GM18507 (cell line): ENCODE data around the gene PPP2R5E.
"Not testable (repeated sequence)": the region's sequence is repeated elsewhere in the genome, so short reads cannot be mapped to it uniquely, and the experiment has no call there.

Experiments
- DNase-seq: peaks from one replicate; pipeline ENCODE4 v3.0.0; 2011; ENCODE audit warnings: low read depth; ENCODE audit not compliant: insufficient read length; ENCODE audit errors: extremely low spot score
- FAIRE-seq: peaks from 2 replicates; lab custom pipeline; 2011; peaks lifted over from hg19 to GRCh38; lab: Jason Lieb, UNC

PPP2R5E gene

DNA sequence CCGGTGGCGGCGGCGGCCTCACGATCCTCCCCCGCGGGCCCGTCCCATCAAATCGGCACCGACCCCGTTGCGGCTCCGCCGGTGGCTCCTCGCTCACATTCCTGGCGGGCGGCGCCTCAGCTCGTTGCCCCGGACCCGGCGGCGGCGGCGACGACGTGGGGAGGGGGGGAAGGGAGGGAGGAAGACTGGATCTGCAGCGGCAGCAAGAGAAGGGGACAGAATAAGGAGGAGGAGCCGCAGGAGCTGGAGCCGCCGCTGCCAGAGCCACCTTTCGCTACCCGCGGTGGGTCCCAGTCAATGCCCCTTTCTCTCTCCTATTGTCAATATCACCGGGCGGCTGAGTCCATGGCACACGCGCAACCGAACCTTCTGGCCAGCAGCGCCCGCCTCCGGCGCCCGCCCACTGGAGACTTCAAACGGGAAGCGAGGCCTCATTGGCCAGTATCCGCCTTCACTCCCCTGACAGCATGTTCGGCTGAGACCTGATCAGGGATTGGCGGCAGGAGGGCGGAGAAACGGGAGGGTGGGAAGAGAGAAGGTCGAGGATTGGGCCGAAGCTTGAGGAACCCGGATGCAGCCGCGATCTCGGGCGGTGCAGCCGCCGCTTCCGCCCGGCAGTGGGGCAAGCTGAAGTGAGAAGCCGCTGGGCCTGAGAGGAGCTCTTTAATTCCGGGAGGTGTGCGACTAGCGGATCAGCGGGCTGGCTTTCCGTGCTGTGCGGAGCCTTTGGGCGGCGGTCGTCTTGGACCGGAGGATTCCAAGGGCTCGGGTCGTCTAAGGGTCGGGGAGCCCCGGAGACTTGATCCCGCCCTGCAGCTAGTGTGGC is at the start of gene PPP2R5E:
Gene PPP2R5E, minus strand, starts transcription at position 378 of the 826 bp plus-strand sequence. CDS start 3,692 bp downstream, outside the sequence.
- peak; percentile 98 for FAIRE-seq
- peak; percentile 88 for DNase-seq

- FAIRE-seq, DNase-seq: not testable (repeated sequence)
Measured at GRCh38 chr14:63583046-63583445, 39.9 kb upstream of the PPP2R5E start.

- no peak for FAIRE-seq
Measured at GRCh38 chr14:63581491-63581890, 38.3 kb upstream of the PPP2R5E start.

GRCh38 chr14:63578300-63578699 is 35.1 kb upstream of the PPP2R5E start:
- DNase-seq (no peak), FAIRE-seq (no peak)

More at GRCh38 chr14:63581491-63581890, 38.3 kb upstream of the PPP2R5E start:
- DNase-seq = no peak

DNA sequence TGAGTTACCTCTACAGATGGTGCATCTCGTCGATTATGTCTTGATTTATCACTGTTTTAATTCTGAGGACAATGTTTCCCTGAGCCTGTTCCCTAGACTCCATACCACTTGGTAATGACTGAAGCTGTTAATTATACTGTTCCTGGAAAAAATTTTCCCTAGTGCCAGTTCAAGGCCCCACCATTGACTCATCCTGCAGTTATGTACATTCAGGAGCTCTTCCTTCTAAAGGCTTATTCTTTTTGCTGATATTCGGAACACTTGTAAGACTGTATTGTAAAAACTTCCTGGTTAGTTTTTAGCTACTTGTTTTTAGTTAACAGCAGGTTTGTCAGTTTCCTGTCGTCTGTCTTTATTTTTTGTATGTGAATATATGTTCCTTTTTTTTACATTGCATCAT is 30.4 kb upstream of the PPP2R5E start:
- no peak for DNase-seq
- FAIRE-seq = no peak

DNA sequence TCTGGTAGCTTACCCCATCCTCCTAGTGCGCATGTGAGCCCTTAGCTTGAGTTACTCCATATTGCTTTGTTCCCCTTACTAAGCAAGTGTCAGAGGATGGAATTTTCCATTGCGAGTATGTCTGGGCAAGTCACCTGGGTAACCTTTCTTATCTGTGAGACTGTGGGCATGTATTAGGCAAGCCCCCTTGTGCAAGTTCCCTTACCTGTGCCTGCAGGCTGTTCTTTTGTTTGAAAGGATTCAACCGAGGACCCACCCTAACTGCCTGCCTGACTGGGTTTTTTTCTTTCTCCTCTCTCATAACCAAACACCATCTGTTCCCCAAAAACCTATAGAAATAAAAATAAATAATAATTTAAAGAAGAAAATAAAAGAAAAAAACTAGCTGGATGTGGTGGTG is 22.3 kb upstream of the PPP2R5E start:
- no peak for FAIRE-seq
- DNase-seq = no peak

- FAIRE-seq = no peak
- DNase-seq = no peak
Measured at GRCh38 chr14:63564318-63564717, 21.1 kb upstream of the PPP2R5E start.

- FAIRE-seq = no peak
- no peak for DNase-seq
Measured at GRCh38 chr14:63563370-63564026, 20.3 kb upstream of the PPP2R5E start.

GRCh38 chr14:63562405-63562804 is 19.2 kb upstream of the PPP2R5E start:
- DNase-seq (no peak), FAIRE-seq (no peak)

GRCh38 chr14:63555572-63555971 is 12.4 kb upstream of the PPP2R5E start:
- FAIRE-seq = no peak
- DNase-seq = no peak

- FAIRE-seq = no peak
Measured at GRCh38 chr14:63551332-63551731, 8.2 kb upstream of the PPP2R5E start.

GRCh38 chr14:63547798-63548335 is 4.7 kb upstream of the PPP2R5E start:
- no peak for DNase-seq
- no peak for FAIRE-seq

More at GRCh38 chr14:63551332-63551731, 8.2 kb upstream of the PPP2R5E start:
- no peak for DNase-seq

- FAIRE-seq (no peak), DNase-seq (no peak)
Measured at GRCh38 chr14:63545431-63545830, 2.3 kb upstream of the PPP2R5E start.

- FAIRE-seq (peak; percentile 72), DNase-seq (no peak)
Measured at GRCh38 chr14:63544591-63545299, 1.6 kb upstream of the PPP2R5E start.

DNA sequence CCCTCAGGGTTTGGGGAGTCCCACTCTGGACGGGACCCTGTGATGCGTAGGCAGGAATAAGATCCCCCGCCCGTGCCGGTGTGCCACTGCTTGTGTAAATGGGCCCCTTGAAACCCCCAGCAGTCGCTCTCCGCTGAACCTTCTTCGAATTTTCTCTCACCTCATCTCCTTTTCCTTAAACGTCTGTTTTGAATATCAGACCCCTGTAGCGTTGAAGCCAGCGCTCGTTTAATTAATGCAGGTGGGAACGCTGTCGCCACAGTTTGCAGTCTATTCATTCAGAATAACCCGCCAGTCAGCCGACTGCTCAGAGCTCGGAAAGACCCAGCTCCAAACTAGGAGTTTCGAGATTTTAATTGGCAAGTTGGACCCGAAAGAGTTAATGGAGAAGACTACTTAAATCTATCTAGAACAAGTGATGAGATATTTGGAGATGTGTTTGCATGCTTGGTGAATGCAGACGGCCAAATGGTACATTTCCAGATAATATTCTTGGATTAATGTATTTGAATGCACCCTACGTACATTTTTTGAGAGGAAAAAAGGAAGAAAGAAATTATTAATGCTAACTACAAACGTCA is 739 bp upstream of the PPP2R5E start:
- no peak for DNase-seq
- no peak for FAIRE-seq

- FAIRE-seq = no peak
Measured at GRCh38 chr14:63542231-63542999, 762 bp downstream of the PPP2R5E start.

GRCh38 chr14:63535918-63536317 is 7.3 kb downstream of the PPP2R5E start:
- DNase-seq = no peak
- no peak for FAIRE-seq

More at GRCh38 chr14:63542231-63542999, 762 bp downstream of the PPP2R5E start:
- DNase-seq = no peak

- FAIRE-seq (no peak), DNase-seq (no peak)
Measured at GRCh38 chr14:63533474-63533873, 9.7 kb downstream of the PPP2R5E start.
